NCI-H460 (cell line): ENCODE results near the gene PPP1R12B. TPM values are rescaled to one million over a fixed set of nuclear protein-coding genes. Genes with fewer than 3 reads are reported as not detected.
"Not testable (repeated sequence)": the region's sequence is repeated elsewhere in the genome, so short reads cannot be mapped to it uniquely, and the experiment has no call there.

Experiments
- DNase-seq: peaks from one replicate; pipeline ENCODE4 v3.0.0-alpha.2; 2016; ENCODE audit warnings: low read depth; ENCODE audit errors: extremely low read depth
- total RNA-seq: library from RNA; depleted of rRNA; stranded (reverse); fragments of >200 nt; shearing (Covaris generic); gene quantifications from 2 replicates; pipeline ENCODE4 v1.2.3, GENCODE V29; 2014

The PPP1R12B gene
- total RNA-seq, 1 experiment from 2014 or later: 16.6 TPM

DNA sequence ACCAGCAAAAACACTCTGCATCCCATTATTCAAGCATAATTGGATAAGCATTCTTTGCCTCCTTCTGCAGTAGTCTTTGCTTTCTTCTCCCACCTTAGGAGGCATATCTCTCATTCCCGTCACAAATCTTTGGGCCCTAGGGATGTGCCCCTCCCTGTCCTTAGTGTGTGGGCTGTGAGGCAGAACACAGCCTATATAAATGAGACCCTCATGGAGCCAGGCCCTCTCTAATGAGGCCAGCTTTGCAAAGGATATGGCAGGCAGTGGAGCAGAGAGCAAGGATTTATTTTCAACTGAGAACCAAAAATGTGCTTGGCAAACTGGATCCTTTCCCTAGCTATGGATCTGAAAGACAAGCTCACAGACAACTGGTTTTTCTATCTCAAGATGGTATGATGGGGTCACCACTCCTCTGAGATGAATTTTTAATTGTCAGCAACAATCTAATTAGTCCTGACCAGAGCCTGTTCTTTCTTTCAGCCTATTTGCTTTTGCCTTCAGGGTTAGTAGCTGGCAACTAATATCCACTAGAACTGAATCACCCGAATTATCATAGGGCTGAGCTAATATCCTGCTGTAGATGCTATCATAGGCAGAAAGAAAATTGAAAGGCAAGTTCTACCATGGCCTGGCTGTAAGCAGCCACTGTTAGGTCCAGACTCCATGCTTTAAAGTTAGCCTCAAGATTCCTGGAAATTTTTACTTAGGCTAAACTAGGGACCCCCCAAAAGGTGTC lies 227.6 kb downstream of the PPP1R12B start:
- DNase-seq: no peak

DNA sequence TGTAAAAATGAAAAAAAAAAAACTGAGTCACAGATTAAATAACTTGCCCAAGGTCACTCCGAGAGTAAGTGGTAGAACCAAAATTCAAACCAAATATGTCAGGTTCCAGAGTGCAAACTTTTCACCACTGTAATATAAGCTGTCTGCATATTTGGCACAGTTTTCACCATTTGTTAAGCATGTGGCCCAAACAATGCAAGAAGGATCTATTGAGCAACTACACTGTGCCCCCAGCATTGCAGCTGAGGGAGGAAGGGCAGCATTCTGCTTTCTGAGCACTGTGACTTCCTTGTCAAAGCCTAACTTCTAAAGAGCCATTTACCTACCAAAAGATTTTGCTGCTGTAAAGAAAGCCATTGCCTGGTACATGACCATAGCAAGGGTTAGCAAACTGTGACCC lies 228.3 kb downstream of the PPP1R12B start:
- no peak for DNase-seq

DNA sequence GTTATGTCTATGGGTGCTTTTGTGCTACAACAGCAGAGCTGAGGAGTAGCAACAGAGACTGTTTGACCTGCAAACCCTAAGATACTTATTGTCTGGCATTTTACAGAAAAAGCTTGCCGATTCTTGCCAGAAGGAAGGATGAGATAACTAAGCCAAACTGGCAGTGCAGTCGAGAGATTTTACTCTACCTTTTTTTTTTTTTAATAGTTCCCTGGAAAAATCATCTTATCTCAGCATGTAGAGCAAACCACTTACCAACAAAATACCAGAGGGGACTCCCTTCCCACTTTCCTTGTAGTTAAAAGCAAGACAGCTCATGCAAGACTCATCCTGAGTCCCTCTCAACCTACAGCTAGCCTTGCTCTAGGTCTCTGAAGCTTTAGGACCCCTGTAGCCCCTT lies 228.9 kb downstream of the PPP1R12B start:
- DNase-seq: no peak

DNA sequence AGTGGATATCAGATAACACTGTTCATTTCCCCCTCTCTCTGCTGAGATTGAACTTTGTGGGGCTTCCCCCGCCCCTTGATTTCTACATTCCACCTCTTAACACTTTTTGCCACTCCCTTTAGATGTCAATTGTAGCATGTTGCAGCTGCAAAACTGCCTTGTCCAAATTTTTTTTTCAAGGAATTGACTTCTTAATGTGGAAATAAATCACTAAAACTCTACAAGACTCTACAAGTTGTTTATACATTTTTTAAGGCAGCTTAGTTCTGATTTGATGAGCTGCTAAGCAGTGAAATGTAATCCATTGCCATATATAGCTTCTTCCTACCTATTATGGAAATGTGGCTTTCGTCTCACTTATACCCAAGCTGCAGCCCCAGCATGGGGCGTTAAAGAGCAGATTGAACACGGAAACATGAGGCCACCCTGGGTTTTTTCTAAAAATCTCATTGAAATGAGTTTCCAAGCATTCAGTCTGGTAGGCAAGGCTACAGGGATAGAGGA lies 229.6 kb downstream of the PPP1R12B start:
- DNase-seq: no peak

DNA sequence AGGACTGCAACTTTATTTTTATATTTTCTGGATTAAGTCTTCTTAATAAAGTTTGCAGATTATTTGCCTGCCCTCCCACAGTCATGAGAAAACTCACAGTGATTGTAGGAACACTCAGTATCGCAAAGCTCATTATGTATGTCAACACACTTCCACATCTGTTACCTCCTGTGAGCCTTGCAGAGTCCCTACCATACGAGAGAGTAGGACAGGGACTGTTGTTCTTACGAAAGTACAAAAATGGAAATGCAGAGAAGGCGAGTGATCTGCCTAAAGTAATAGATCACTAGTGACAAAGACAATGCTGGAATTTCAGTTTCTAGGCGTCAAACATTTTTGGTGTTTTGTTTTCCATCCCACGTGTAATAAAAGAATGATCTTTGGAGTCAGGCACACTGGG lies 230.1 kb downstream of the PPP1R12B start:
- no peak for DNase-seq

DNA sequence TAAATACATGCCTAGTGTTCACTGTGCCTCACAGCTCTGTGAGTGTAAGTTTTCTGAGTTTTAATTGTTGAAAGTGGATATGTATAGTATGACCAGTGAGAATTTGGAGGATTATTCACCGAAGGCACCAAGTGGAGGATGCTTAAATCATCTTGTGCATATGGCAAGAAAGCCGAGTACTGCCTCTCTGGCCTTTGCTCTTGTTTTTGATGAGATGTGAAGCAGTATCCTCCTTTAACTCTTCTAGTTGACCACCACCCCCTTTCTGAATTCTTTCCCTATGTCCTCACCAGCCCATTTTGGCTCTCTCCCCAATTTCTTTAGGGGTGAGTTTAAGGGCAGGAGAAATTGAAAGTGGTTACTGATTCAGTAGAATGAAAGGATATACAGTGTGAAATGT lies 231.3 kb downstream of the PPP1R12B start:
- no peak for DNase-seq

DNA sequence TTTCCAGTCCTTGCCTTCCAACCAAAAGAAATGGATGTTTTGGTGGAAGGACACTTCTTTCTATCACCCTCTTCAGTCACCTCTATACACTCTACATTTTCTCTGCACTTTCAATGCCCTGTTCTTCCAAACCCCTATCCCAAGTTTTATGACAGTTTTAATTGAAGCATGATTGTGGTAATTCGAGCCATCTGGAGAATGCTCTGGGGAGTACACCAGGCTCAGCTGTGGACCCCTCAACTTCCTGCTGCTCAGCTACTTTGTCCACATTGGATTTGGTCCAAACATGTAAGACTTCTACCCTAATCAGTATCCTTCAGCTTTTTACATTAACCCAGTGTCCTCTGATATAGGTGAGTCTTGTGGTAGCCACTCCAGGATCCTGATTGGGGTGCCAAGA lies 232.1 kb downstream of the PPP1R12B start:
- DNase-seq: no peak

DNA sequence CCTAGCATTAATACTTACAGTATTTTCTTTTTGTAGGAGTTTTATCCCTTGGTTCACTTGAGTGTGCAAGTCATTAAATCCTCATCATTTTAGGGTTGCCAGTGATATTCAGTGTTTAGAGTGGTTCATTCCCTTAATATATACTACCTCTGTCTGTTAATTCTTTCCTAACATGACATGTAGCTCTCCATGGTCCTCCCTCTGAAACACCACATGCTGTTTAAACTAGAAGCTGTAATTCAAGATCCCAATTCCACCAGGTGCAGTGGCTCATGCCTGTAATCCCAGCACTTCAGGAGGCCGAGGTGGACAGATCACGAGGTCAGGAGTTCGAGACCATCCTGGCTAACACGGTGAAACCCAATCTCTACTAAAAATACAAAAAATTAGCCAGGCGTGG lies 233.9 kb downstream of the PPP1R12B start:
- not testable (repeated sequence) for DNase-seq

DNA sequence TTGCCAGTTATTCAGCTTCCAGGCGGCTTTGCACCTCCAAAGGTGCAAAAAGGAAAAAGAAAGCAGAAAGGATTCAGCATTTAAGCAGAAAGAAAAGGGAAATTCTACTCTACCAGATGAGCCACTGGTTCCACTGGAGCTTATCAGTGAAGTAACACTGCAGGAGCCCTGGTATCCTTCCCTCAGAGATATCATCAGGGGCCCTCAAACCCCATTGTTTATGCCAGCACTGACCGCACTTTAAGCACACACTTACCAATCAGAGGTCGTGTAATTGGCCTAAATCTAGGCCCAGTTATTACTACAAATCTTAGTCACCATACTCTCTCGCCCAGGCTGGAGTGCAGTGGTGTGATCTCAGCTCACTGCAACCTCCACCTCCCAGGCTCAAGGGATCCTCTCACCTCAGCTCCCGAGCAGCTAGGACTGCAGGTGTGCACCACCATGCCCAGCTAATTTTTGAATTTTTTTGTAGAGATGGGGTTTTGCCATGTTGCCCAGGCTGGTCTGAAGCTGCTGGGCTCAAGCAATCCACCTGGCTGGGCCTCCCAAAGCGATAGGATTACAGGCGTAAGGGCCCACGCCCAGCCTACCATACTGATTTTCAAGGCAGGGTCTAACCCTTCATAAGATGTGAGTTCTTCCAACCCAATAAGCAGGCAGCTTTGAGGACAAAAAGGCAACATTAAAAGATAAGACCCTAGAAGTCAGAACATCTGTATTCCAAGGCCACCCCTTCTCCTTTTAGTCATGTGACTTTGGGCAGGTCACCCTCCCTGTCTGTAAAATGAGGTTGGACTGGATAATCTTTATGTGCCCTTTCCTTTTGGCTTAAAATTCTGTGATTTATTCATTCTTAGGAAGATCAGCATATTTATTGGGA lies 236.4 kb downstream of the PPP1R12B start:
- DNase-seq: no peak

DNA sequence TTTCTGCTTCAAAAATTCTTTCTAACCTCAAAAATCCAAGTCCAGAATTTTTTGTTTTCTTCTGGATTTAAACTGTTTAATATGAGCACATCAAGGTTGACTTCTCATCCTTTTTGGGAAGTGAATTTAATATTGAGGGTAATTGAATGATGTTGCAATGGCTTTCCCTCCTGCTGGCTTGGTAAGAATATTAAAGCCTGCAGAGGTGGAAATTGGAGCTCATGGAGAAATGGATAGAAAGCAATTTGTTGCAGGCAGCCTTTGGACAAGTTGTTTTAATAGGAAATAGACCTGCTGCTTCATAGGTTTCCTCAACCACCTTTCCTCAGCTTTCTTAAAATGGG lies 237.1 kb downstream of the PPP1R12B start:
- DNase-seq: no peak

DNA sequence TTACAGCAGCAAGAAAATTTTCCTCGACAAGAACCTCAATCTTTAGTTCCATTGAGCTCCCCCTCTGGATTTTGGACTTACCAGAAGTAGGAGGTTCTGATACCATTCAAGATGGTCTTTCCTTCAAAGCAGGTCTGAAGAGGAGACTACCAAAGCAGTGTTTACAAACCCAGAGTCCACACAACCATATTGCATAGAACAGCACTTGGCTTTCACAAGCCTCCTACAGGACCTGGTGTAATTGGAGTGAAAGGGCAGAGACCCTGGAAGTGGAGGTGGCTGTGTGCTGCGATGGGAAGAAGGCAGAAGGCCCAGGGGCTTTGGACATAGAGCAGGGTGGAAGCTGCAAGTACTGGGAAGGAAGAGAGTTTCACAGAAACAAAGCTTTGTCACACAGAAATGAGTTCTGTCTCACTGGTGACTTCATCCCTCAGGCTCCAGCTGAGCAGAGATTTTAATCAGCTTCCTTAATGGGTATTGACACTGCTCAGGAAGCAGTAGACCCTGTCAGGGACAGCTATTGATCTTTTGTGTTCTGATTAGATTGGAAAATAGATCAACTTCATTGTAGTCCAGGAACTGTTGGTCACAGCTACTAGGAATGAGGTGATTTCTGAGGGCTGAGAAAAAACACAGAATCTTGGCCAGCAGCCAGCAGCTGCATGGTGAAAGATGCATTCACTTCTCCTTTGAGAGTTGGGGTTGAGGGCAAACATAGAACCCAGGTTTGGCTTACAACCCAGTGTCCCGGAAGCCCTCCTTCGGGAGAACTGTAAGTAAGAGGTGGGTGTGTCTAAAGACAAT lies 237.7 kb downstream of the PPP1R12B start:
- DNase-seq: no peak

DNA sequence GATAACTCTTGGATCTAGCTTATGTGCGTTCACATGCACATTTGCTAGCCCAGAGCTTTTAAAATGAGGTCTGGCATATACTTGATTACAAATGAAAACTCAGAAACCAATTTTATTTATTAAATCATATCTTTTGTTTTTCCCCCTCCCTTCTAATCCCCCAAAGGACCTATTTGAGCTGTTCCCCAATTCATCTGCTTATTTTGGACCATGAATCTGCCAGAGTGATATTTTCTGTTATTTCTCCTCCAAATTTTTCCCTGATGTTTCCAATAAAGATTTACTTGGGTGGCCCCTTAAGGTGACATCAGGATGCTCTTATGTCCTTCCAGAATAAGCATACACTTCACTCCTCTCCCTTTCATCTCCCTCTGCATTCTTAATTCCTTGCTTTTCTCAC lies 238.4 kb downstream of the PPP1R12B start:
- DNase-seq: no peak

DNA sequence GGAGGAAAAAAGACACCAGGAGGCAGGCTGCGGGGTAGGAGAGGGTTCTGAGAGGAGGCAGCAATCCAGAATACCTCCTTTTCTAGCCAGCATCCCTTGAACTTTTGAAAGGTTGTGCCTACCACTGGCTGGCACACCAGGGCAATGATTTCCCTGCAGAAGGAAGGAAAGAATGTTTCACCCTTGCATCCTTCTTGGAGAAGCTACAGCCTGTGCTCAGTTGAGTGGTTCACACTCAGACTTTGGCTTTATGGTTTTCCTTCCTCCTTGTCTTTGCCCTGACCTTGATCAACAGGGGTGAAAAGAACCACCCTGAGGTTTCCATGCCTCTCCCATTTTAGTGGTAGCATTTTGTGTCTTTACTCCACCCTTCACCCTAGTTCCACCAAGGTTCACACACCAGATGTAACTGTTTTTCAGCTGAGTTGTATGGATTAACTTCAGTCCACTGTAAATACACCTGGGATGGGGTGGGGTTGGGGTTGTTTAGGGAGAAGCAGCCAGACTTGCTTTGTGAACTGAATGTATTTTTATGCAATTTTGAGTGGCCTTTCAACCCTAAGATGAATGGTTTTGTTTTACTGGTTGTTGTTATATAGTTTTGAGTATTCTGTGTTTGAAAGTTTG lies 239.5 kb downstream of the PPP1R12B start:
- DNase-seq: no peak

DNA sequence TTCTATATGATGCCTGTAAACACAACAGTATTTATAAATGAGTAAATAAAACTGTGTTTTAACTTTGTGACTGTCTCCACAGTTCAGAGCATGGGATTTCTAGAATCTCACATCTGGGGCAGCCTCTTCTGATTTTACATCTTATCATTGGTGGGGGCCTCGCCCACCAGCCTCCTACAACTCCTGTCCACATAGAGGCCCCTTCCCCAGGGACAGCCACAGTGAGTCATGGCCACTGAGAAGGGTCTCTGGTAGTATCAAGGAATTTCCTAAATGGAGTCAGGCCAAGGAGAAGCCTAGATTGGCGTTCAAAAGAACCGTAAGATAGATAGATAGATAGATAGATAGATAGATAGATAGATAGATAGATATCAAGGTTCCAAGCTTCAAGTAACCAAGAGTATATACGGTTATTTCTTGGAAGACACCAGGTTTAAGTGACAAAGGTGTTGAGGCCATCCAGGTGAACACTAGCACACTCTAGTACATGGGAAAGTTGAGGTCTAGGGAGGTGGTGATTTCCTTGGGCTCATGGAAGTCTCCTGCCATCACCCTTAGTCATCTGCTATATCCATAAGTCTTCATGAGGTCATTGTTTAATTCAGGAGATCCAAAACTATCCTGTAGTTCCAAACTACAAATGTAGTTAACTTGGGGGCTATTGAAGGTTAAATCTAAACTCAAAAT lies 240.1 kb downstream of the PPP1R12B start:
- no peak for DNase-seq

DNA sequence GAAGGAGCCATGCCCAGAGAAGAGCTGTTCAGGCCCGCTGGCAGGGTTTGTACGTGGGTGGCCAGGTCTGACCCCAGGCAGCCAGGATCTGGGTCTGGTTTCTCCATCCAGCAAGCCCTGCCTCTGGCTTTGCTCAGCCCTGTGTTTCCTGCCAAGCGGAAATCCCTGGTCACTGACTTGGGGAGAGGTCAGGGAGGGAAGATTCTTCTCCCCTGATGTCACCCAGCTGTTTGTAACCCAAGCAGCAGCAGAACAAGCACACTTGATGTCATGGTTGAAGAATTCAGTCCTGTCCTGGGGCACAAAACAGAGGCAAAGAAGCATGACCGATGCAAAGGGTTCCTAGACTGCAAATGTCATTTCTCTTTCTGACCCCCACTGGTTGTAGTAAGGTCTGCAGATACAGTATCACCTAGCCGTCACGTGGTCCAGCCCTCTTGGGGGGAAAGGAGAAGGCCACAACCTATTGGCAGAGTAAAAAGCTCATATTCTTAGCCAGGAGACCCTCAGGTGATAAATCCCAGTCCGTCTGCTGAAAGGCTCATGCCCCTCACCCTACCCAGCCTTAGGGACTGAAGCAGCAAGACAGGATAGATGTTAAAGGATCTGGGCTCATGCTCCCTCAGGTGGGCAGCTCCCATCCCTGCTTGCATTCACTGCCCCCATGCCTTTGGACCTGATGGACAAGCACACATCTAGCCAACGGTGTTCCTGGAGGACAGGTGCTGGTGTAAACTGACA lies 240.9 kb downstream of the PPP1R12B start:
- peak; percentile 61 for DNase-seq

DNA sequence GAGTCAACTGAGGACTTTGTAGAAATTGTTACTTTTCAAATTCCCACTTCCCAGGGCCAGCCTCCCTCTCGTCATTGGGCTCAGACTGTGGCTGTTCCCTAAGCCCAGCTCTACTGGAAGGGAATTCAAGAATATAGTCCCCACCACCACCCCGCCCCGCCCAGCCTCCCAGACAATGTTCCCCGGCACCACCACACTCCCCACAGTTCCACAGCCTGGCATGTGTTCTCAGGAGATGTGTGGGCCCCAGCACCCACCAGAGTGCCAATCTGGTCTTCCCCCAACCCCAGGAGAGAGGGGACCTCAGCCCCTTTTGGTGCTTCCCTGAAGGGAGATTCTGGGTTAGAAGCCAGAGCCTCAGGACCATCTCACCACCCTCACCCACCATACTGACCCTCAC lies 241.6 kb downstream of the PPP1R12B start:
- no peak for DNase-seq

DNA sequence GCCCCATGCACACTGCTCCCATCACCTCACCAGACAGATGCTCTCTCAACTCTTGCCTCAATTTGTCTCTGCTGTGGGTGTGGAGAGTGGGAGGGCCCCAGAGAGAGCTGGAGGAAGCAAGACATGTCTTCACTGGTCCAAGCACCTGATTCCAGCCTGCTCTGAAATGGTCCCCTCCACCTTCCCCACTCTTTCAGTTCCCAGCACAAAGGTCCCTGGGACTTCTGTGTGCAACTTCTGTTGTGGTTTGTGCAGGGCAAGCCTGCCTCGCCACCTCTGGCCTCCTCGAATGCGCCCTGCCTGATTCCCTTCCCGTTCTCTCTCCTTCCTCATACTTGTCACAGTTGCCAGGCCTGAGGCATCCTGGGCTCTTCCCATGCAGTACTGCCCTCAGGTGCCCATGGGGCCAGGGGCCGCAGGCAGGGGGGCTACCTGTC lies 242.5 kb downstream of the PPP1R12B start:
- no peak for DNase-seq

DNA sequence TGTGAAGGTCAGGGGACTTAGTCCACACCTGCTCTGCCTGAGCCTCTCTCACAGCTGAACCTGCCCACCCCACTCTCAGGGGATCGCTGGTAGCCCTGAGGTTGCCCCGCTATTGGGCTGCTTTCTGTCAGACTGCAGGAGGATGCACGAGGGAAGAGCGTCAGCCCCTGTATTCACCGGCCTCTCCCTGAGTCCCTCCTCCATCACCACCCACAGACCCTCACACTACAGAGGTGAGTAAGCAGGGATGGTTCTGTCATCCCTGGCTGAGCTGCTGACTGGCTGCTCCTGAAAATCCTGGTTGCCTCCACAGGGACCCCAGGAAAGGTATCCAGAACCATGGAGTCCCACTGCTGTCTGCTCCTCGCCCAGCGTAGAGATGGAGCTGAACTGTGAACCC lies 243.0 kb downstream of the PPP1R12B start:
- no peak for DNase-seq

DNA sequence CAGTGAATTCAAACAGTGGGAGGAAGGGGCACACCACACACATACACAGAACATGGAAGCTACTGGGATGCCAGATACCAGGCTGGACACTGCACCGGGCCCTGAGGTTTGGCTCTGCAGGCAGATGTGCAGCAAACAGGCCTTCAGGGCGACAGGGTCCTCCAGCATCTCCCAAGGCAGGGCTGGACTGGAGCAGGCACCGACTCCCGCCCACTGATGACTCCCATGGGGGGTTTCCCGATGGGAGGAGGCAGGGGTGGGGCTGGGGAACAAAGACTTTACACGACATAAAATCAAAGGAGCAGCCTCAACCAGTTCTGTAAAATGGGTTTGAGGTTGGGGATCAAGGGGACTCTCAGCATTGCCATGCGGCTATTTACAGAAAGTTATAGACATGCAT lies 243.6 kb downstream of the PPP1R12B start:
- DNase-seq: no peak
